ENCODE results near the gene PIK3C2B.
A peak's percentile ranks its signal among the peaks of the same experiment; 100 is the strongest.

The PIK3C2B gene

DNA sequence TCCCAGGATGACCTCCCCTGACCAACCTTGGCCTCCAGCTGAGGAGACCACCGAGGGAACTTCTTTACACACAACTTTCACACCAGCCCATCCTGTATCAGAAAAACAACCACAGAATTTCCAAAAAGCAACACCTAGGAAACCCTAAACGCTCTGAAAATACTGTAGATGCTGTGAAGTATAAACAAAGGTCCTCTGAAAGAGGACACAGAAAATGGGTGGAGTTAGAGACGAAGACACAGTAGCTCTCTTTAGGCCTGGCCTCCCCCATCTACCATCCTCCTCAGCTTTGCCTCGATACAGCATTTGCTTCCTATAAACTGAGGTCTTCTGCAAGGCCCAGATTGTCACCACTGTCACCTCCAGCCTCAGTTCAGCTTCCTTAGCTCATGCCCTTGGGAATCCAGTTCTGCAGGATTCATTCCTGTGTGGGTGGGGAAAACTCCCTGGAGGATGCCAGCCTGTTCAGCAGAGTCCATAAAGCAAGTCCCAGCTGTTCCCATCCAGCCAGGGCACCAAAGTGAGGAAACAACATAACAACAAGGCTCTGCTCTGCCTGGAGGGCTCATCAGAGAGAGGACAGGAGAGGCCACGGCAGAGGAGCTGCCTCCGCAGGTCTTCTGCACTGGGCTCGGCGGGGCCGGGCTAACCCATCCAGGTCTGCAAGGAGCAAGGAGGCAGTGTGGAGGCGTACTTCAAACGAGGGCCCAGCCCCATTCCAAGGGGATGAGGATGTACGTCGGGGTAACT, 15.0 kb downstream of the PIK3C2B start:
- DNase-seq (ENCODE audit: low spot score) = no peak

DNA sequence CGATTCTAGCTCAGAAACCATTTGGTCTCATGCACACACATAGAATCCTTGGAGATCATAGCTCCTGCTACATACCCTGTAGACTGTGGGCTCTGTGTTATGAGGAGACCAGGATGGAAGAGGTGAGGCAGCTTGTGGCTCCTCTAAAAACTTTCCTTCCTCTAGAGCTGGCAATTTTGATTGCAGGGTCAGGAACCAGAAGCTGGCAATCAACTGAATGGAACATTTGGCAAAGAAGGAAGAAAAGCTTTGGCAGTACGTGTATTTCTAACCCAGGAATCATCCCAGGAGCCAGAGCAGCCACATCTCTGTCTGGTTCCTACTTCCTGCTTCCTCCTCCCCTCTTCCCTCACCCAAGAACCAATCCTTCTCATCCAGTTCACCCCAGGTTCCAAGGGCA, 15.7 kb downstream of the PIK3C2B start:
- DNase-seq (ENCODE audit: low spot score) = no peak

DNA sequence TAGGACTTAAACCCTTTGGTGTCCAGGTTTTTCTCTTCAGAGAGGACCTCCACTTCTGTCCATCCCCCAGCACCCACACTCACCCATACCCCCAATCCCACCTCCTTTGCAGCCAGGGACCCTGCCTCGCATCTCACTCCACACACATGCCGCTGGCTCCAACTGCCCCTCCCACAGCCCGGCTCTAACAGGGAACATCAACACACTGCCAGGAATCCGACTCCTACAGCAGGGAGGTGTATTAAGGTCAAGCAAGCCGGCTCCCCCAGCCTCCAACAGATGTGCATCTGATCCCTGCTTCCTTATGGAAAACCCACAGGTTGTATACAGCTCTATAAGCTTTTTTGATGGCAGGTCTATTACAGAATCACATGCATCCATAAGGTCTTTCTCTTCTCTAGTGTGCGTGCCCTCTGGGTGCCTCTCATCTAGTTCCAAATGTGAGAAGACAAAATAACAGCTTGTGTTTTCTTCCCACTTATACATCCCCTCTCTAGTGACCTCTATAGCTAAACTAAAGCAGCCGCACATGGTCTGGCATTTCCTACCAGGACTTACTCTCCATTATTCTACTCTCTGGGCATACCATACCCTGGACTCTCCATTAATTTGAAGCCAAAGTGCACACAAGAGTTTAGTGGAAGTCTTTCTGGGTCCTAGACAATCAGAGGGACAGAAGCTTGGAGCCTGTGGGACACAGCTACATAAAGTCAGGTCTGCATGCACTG, 16.3 kb downstream of the PIK3C2B start:
- no peak for DNase-seq (ENCODE audit: low spot score)

DNA sequence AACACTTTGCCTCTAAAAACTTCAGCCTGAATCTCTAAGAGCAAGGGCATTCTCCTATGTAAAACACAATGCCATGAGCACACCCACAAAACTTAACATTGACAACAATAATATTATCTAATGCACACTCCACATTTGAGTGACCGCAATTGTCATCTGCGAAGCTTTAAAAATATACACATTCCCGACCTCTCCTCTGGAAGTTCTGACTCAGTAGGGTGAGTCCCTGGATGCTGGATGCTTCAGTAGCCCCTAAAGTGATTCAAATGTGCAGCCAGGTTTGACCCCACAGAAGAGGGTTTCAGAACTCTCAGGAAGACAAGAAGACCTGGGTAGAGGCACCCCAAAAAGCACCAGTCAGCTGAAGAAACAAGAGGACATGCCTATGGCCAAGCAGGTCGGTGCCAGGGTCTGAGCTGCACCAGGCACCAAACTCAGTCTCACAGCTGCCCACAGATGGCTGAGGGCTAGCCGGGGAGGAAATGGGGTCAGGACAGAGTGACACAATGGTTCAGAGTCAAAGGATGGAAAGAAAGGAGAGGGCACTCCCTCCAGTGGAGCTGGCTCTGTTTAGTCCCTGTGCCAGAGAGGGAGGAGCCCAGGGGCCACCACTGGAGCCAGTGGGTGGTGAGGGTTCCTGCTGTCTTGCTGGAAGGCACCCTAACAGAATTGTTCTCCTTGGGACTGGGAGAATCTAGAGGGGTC, 17.4 kb downstream of the PIK3C2B start:
- DNase-seq (ENCODE audit: low spot score) = peak; percentile 9

DNA sequence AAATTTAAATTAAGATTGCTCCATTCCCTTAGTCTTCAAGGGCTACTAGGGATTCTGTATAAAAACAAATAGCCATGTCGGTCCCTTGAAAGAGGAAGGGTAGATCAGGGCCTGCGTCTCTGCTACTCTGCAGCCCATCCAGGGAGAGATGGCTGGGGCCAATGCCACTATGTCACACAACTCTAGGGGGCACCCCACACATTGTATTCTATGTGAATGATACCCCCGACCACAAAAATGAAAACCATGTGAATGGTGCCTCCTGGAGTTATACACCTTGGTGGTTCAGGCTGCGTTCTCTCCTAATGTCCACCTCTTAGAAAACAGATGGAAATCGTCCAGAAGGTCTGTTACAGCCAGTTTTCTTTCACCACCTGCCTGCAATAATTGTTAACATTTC, 18.0 kb downstream of the PIK3C2B start:
- DNase-seq (ENCODE audit: low spot score) = no peak

DNA sequence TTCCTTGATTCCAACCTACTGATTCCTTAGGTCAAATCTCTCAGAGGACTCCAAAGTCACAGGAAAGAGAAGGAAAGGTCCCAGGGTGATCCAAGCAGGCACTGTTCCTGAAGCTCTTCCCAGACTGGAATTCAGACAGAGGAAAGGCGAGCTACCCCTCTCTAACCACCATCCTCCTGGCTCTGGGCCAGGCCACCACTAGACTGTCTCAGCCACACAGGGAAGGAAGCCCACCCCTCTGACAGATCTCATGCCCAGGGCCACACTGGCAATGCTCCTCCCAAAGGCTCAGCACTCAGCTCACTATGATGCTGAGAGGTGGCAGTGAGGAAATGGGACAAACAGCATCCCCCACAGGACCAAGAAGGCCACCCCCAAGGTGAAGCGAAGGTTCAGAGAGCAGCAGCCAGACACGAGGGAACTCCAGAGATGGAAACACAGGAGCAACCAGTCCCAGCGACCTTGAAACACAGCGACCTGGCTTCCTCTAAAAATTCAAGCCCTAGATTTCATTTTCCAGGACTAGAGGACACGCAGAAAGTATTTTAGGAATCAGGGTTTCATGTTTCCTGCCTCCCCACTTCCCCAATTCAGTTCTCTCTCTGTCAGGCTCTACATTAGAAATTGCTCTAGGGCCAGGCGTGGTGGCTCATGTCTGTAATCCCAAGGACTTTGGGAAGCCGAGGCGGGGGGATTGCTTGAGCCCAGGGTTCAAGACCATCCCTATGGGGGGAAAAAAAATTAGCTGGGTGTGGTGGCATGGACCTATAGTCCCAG, 18.8 kb downstream of the PIK3C2B start:
- no peak for DNase-seq (ENCODE audit: low spot score)

DNA sequence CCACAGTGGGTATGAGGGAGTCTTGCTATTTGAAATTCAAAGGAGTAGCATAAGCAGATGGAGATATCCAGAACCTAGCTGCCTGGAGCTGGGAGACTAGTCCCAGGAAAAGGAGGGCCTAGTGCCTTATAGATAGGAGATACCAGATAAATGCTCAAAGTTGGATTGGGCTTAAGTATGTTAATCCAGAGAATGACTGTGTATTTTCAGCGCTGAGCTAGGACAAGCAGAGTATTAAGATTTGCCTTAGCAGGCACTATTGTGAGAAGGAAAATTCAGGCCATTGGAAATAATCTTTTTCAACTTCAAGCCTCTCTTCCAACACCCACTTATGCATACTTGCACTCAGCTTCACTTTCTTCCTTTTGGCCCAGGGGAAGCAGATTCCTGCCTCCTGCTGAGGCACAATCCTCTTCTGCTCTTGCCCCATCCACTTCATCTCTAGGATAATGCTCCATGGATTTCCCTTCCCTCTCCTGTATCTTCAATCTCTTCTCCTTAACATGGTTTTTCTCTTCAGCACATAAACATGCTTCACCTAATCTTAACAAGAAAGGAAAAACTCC, 21.1 kb downstream of the PIK3C2B start:
- DNase-seq (ENCODE audit: low spot score) = no peak

DNA sequence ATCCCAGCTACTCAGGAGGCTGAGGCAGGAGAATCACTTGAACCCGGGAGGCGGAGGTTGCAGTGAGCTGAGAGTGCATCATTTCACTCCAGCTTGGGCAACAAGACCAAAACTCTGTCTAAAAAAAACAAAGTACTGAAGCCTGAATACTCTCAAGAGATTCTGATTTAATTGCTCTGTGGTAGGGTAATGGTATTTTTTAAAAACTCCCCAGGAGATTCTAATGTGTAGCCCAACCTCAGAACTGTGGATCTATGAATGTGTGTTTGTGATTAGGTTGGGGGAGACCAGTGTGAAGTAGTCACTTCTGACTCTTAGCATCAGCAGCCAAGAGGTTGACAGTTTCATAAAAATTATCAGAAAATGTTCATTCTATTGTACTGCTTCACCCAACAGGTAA, 21.9 kb downstream of the PIK3C2B start:
- DNase-seq (ENCODE audit: low spot score) = no peak

DNA sequence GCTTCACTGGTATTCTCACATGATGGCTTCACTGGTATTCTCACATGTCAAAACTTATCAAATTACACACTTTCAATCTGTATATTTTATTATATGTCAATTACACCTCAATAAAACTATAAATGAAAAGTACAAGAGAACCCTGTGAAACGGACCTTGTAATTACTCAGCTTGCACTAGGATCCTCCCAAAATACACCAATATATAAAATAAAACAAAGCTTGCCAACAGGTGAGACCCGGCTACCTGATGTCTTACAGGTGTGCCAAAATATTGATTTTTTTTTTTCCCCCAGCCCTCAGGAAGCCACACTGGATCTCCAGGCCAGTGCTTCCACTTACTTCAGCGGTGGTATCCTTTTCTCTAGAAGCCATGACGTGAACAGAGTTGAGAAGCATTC, 22.9 kb downstream of the PIK3C2B start:
- DNase-seq (ENCODE audit: low spot score) = no peak

DNA sequence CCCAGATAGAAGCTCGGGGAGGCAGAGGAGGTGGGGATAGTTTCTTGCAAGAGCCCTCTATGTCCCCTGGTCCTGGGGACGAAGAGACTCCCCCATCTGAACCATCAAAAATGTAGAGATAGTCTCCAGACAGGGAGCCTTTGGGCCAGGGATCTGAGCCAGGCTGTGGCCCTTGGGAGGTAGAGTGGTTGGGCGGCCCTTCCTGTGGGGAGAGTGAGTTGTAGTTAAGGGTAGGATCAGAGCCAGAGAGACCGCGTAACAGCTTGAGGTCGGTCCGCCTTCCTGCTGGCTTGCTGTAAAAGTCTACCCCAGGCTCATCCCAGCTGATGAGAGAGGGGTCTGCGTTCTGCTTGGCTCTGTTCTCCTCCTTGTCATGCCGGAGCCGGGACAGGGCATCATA, 25.3 kb downstream of the PIK3C2B start:
- DNase-seq (ENCODE audit: low spot score) = no peak

DNA sequence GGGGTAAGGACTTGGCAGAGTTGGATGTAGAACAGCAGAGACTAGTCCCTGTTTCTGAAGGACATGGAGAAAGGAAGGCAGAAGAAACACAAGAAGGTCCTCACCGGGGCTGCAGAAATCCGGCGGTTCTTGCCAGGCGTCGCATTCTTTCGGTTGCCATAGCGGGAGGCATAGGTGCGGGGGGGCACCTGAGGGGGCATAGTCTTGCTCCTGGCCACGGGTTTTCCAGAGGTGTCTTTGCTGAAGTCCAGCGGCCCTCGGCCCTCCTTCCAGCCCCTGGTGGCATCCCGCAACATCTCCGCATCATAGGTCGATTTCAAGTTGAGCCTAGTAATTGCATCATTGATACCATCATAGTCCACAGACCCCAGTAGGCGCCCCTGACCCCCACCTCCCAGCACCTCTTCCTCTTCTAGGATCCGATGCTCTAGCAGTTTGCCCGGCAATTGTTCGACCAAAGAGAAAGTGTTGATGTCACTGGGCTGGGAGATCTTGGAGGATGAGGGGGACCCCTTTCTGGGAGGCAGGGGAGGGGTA, 25.8 kb downstream of the PIK3C2B start:
- no peak for DNase-seq (ENCODE audit: low spot score)

DNA sequence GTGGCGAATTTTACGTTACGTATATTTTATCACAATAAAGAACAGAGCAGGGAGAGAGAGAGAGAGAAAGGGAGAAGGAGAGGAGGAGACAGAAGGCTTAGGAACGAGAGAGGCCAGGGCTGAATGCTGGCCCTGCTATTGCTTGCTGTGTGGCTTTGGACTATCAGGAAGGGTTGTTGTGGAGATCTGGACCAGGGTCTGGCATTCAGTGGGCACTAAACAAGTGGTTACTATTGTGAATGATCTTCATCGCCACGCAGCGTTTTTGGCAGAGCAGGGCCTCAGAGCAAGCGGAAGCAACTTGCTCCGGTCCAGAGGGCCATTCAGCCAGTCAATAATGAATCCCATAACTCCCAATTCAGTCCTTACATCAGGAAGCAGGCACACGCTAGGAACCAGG, 26.4 kb downstream of the PIK3C2B start:
- no peak for DNase-seq (ENCODE audit: low spot score)

DNA sequence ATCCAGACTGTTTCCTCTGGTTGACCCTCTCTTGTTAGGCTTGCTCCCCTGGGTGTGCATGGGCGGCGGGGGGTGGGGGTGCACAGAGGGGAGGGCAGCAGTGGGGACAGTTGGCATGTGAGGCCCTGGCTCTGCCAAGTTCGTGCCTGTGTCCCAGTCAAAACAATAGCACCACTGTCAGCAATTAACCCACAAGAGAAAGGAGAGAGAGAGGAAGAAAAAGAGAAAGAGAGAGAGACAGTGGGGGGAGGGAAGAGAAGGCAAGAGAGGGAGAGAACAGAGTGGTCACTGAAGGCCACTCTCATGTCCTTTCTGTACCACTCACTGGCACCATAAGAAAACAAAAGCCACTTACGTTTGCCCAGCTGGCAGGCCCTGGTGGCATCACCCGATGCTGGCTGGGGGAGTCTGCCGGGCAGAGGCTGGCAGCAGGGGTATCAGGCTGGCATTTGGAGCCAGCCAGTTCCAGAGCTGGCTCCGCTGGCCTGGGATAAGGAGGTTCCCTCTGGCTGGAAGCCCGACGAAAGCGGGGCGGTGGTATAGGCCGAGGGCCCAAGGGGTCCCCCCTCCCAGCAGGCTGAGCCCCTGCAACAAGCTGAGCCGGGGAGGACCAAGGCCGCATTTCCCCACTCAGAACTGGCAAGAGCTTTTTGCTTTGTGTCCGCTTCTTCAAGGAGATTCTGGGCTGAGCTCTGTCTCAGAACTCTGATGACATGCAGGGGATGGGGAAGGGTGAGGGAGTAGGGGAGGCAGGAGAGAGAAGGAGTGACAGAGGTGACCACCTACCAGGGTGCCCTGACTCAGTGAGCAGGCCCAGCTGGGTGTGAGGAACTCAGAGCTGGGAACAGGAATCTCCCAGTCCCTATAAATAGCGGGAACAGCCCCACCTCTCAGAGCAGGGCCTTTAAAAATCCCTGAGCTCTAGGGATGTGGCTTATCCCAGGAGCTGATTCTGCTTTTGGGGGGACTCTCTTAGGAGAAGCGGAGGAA, 27.9 kb downstream of the PIK3C2B start:
- no peak for DNase-seq (ENCODE audit: low spot score)

DNA sequence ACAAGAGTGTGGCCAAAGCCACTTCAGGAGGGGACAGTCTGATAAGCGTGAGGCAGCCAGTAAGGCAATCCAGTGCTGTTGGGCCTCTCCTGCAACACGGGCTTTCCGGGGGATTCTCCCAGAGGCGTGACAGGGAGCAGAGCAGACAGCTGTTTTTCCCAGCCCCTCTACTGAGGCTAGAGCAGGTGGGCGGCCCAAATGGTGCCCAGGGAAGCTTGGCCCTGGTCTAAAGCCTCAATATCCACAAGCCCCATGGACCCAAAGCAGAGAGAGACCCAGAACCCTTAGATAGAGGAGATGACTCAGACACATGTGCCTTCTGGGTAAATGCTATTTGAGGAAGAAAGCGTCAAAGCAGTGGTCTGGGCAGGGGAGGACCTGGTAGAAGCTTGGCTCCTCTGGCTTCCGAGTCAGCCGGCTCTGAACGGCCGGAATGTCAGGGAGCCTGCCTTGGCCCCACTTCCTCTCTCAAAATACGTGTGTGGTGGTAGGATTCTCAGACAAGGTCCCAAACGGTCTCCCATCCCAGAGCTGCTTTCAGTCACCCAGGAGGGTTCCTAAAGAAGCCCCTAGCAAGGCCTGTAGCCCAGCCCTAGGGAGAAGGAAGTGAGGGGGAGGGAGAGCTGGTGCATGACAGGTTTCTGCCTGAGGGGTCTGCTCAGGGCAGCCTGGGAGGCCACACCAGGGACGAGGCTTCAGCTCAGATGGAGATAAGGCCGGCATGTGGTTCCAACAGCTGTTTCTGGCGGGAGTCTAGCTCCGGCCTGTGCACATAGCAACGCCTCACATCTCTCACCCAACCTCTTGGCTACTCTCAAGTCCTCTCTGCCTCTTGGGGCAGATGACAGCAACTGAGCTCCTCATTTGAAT, 28.8 kb downstream of the PIK3C2B start:
- no peak for DNase-seq (ENCODE audit: low spot score)

DNA sequence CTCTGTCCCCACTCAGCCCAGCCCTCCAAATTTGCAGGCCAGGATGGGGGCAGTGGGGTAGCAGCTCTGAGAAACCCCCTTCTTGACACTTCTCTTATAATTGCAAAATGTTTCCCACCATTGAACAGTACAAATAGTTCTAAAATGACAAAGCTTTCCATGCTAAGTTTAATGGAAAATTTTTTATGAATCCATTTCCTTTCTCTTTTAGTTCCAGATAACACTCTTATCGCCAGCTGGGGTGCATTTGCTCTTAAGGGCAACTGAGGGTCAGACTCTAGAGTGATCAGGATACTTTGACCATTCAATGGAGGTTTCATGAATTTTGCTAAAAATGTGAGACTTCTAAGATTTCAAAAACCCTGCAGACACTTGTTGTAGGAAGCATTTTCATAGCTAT, 29.9 kb downstream of the PIK3C2B start:
- no peak for DNase-seq (ENCODE audit: low spot score)

DNA sequence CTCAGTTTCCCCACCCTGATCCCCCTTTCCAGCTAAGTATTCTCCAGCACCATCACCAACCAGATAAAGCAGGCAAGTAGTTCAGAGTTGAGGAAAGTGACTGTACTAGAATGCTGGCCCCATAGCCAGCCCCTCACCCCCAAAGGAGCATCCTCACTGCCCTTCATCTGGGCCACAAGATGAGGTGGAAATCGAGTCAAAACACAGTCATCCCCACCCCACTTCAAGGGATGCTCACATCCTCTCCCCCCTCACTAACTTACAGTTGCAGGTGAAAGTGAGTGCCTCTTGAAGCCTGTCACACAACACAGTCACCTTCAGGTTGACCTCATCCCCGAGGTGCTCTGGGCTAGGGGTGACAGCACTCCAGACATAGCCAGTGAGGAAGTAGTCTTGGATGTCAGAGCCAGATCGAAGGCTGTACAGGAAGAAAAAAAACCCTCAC, 30.4 kb downstream of the PIK3C2B start:
- no peak for DNase-seq (ENCODE audit: low spot score)

DNA sequence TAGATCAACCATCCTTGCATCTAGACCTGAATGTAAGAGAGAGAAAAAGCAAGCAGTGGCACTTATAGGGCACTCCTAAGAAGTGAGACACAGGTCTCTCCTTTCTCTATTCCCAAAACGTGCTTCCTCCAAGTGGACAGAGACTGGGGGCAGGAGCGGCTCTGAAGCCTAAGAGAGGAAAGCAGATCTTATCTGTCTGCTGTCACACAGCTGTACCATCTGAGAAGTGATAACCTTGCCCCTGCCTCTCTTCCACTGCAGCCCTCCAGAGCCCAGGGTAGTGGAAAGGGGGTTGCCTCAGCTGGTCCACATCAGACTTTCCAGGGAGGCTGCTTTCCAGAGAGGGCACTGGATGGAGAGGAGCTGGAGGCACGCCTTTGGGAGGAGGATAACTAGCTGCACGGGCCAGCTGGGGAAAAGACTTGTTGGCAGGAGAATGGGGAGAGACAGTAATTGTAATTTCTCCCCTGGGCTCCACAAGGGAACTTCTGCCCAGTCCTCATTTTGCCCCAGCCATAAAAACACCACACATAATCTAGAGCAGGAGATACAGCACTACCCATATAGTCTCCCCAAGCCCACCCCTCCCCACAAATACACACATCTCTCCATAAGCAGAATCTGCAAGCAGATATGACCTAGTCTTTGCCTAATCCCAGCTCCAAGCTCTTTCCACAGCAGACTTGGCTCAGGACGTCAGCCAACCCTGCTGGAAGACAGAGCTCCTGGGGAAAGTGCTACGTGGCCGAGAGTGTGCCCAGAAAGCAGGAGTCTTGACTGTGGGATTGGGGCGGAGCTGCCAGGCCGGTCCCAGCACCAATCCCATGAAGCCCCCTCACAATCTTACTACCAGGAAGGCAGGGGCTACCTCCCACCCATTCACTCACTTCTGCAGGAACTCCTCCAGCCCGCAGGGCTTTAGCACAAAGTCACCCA, 31.2 kb downstream of the PIK3C2B start:
- no peak for DNase-seq (ENCODE audit: low spot score)

DNA sequence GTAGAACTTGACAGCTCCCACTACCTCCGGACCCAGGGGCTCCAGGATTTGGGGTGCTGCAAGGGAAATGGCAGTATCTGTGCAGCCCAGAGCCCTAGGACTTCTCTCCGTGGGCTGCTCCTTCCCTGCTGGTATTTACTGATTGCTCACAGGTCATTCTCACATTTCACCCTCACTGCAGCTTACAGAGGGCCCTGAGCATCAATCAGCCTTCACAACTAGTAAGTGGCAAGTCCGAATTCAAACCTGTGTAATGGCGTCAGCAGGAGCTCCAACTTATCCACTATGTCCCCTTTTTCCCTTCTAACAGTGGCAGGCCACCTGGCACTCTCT, 32.4 kb downstream of the PIK3C2B start:
- DNase-seq (ENCODE audit: low spot score) = no peak

All from kidney tubule cell (primary cell).